GM18505 (cell line): Measurements from ENCODE around the gene CTNNA2.

Experiments used
- ATAC-seq: cut with Tn5 transposase; IDR thresholded peaks from one replicate; pipeline ENCODE4 v1.9.1; 2021; ENCODE audit not compliant: unreplicated experiment
- POLR2A ChIP-seq: IDR thresholded peaks from 4 replicates; pipeline ENCODE4 v1.6.1; 2011; ENCODE audit warnings: borderline replicate concordance; ENCODE audit not compliant: insufficient read depth, insufficient read length; ENCODE audit errors: extremely low read depth

Gene CTNNA2

DNA sequence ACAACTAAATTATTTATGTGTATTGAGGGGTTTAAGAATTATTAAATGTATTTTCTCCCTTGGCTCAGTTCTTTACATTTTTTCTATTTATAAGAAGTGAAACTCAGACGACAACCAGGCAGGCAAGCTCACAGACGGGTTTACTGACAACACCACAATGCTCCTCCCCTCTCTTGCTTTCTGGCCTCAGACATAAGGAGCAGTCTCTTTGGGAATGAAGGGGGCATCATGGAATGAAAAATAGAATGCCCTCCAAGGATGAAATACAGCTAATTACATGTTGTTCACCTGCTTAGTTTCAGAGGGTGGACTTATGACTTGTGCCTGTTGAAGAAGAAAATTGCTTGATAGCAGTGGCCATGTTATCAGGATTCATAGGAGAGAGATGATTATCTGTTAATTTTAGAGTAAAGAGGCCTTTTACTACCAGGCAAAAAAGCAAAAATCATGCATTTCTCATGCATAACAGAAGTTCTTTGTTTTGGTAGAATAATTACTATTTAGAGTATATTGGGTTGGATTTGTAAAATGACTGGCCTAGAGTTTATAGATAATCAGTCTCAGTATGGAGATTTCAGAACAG lies 963.8 kb downstream of the CTNNA2 start:
- no peak for ATAC-seq
- no peak for TF ChIP-seq POLR2A

DNA sequence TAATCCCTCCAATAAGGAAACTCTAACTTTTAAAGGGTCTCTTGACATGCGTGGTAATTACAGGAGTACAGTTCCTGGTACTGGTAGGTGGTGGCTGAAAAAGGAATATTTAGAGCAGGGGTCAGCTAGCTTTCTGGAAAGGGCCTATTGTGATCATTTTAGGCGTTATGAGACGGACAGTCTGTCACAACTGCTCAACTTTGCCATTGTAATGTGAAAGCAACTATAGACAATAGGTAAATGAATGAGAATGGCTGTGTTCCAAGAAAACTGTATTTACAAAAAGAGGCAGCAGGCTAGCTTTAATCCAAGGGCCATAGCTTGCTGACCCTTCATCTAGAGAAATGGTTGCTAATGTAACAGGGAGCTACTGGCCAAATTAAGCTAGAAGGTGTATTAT lies 969.4 kb downstream of the CTNNA2 start:
- ATAC-seq, result no peak
- TF ChIP-seq POLR2A, result no peak

DNA sequence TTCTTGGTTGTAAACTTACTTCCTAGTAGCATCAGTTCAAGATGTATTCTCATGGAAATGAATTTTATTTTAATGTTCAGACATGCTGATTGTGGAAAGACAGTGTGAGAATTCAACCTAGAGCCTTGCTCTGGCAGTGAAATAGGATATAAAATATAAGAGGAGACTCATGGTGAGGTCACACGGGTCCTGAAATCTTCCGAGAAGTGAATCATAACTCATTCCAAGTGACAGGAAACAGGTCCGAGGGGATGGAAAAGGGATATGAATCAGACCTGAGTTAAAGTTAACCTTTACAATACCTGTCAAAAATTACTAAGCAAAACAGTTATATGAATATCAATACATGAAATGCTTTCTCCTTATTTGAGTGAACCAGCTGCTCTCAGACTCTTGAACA lies 976.9 kb downstream of the CTNNA2 start:
- no peak for ATAC-seq
- no peak for TF ChIP-seq POLR2A

DNA sequence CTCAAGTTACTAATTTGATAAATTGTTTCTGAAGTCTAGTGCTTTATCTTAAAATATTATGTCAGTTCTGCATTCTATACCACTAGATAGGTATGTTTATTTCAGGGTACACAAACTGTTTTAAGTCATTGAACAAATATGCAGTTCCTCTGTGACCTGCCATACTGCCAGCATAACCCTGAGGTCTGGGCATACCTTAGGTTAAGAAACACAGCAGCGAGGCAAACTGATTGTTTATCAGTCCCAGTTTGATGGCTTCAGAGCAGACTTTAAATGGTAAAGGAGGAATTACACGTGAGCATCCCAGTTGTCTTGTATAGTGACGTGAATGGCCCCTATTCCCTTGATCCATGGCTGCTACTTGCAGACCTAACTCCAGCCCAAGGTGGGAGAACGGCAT lies 978.1 kb downstream of the CTNNA2 start:
- no peak for ATAC-seq
- no peak for TF ChIP-seq POLR2A

DNA sequence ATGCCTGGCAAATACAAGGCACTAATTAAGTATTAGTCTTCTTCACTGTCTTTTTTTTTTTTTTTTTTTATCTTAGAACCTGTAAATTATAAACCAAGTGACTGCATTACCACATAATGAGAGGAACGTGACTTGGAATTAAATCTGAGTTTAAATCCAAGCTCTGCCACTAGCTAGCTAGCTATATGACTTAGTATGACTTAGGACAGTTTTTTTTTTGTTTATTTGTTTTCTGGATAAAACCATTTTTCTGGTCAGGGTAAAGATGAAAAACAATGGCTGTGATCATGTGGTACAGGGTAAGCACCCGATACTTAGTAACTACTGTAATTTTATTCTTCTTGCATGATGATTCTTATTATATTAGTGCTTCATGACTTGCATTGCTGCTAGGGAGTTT lies 983.5 kb downstream of the CTNNA2 start:
- no peak for ATAC-seq
- TF ChIP-seq POLR2A, result no peak

DNA sequence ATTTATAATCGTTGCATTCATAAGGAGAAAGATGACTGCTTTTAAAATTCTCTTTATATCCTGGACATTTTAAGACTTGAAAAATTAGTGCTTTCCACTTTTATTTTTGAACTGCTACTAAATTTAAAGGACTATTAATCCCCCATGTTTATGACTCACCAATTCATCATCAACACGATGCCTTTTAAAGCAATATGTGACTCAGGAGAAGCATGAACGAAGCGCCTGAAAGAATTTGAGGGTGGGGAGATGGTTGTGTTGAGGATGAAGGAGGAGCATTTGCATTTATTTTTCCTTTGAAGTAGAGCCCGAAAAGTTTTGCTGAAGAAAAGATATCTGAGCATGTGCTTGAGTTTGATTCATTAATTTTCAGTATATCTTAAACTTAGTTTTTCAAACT lies 983.9 kb downstream of the CTNNA2 start:
- ATAC-seq, result no peak
- no peak for TF ChIP-seq POLR2A

DNA sequence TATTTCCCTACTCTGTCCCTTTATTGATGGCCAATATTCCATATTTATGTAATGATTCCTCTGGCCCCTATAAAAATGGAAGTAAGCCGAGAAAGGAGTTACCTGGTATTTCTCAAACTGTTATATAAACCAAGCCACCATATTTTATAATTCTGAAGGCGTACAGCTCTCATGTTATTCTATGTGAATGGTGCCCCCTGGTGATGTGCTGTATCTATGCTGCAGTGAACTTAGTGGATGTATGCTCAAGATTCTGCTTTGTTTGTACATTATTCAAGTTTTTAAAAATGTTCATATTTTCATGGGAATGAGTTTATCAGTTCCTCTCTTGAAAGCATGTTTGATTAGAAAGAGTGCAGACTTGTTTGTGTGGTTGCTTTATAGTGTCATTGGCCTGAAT lies 986.2 kb downstream of the CTNNA2 start:
- no peak for TF ChIP-seq POLR2A
- no peak for ATAC-seq

DNA sequence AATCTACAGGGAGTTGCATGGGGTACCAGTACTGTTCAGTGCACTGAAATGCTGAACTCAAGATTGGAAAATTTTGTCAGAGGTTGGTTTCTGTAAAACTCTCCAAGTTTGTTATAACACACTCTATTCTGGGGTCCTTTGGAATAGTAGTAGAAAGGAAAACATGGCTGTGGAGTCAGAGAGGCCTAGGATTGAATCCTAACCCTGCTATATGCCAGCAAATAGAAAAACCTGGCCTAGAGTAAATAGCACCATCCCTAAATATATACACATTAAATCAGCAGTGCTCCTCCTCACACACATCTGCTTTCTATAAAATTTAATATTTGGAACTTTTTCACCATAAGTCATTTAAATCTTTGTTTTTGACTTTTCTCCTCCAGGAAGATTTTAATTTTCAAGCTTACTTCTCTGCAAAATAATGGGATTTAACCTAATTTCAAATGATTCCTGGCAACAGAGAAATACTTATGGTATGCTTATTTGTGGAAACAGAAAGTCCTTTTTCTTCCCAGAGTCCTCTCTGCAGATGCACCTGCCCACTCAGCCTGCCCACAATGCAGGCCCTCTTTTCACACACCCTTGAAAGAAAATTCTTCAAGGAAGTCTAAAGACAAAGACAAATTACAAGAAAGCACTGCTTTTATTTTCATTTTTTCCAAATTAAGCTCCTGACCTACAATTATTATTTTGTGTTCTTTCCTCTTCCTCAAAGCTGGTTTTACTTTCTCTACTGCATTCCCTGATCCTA lies 989.2 kb downstream of the CTNNA2 start:
- ATAC-seq, result no peak
- TF ChIP-seq POLR2A, result no peak

DNA sequence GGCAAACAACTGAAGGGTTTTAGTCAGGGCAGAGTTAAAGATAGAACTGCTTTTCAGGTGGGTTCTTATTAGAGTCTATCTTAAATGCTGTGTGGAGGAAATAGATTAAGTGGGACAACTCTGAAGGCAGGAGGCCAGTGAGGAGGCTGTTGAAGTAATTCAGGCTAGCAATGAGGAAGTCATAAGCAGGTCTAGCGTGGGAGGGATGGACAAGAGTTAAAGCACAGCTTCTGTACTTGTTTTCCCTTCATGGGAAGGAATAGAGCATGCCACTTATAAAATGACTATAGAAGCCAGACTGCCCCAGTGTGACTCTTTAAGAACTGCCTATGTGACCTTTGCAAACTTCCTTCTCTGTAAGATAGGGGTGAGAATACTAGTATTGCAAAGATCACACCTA lies 993.7 kb downstream of the CTNNA2 start:
- no peak for ATAC-seq
- TF ChIP-seq POLR2A, result no peak

DNA sequence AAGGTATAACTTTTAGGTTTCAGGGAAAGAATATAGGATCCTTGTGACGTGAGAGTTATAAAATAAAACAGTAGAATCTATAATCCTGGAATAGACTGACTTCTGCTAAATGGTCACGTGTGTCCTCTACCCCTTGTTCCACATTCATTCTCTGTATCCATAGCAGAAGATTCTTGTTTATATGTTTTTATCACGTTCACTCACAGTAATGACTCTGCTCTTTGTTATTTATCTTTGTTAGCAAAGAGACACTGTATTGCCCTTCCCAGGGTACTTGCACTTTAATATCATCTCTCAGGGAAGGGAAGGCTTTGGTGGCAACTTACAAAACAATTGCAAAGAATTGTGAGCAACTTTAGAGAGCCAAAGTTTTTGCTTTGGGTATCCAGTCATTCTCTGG lies 997.9 kb downstream of the CTNNA2 start:
- TF ChIP-seq POLR2A, result no peak
- ATAC-seq, result no peak

DNA sequence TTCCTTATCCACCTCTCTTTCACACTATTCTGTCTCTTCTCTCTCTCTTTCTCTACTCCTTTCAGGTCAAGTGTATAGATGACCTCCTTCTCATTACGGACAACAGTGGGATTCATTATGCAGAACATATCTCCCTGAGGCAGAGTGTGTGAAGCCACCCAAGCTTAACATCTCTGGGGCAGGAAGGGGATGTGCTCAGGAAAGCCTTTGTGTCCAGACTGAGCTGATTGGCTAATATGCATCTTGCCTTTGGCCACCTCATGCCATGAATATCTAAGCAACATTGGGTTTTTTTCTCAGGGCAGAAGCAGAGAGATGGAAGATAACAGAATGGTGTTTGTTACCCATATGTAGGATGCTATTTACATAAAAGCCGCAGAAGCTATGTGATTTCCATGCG lies 1003.1 kb downstream of the CTNNA2 start:
- TF ChIP-seq POLR2A, result no peak
- ATAC-seq, result no peak

DNA sequence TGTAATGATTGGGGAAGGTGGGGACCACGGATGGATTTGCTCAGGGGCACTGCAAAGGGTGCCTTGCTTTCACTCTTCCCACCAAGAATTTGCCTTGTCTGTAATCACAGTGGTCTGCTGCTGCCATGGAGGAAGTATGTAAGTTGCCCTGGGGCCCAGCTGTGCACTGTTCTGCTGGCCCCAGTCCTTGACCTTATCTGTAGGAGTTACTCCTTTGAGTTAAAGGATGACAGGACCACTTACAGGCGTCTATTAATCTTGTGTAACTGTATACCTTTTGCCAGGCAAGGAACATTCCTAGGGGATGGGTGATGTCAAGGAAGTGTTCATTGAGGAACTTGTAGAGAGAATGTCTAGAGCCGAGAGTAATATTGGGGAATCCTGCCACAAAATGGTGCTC lies 1004.5 kb downstream of the CTNNA2 start:
- ATAC-seq, result no peak
- TF ChIP-seq POLR2A, result no peak

DNA sequence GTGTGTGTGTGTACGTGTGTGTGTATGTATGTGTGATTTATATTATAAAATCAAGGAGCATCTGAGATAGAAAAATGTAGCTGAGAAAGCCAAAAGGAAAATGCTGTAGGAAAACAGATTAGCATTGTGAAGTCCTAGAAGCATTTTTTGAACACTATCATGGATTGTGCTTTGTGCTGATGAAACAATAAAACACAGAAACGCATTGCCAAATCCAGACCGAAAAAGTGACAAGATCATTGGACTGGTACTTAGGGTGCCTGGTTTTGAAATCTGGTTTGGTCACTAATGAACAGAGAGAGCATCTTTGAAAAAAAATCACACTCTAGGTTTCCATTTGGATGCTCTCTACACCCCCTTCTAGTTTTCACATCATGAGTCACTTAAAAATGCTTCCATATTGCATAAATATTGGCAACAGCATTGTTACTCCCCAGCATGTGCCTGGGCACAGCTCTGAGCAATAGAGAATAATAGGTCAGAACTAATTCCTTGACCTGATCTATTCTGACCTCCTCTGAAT lies 1006.3 kb downstream of the CTNNA2 start:
- no peak for ATAC-seq
- no peak for TF ChIP-seq POLR2A

DNA sequence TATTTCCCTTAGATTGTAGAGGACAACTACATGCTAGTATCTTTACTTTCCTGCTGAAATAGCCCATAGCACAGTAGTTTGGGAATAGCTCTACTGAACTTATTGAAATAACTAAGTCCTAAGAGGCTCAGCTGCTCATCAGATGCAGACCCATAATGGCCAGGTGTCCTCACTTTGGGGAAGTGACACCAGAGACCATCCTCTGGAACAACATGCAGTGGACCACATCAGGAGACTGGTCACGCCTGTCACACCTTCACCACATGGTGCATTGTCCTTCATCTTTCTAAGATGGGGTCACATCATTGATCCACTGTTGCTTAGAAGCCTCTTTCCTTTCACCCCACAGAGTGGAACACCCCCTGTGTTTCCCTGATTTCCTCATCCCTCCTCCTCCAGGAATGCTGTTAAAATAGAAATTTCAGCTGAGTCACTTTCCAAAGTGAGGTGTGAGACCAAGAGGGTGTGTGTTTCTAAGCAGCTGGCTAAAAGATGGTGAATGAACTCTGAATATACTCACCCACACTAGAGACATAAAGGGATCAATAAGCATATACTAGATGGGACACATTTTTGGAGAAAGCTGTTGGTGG lies 1006.9 kb downstream of the CTNNA2 start:
- ATAC-seq, result no peak
- TF ChIP-seq POLR2A, result no peak
